Ovary (tissue), 3 donors: ENCODE data around the gene ABHD12B.

Experiments
- EP300 ChIP-seq: sonication (generic); formaldehyde crosslinking; IDR thresholded peaks from one replicate; pipeline ENCODE4 v1.6.1; 2017; ENCODE audit warnings: antibody characterized with exemption
- POLR2A ChIP-seq: fragments of 450-650 bp; IDR thresholded peaks from one replicate; pipeline ENCODE4 v1.6.1; 2017; ENCODE audit warnings: antibody characterized with exemption, mild to moderate bottlenecking, moderate library complexity
- TF ChIP-seq, protein P1 (sequence below), 3 donors: fragments of 450-650 bp in 2 of 3; fragments of 200-600 bp in 1 of 3; IDR thresholded peaks; one replicate each; pipeline versions ENCODE4 v1.5.1 to v1.8.0; 2016 to 2022; ENCODE audit warnings: antibody characterized with exemption in 3 of 3, mild to moderate bottlenecking in 1 of 3
- donor health status: DM: no; HTN: no; CAD: no.

DNA sequence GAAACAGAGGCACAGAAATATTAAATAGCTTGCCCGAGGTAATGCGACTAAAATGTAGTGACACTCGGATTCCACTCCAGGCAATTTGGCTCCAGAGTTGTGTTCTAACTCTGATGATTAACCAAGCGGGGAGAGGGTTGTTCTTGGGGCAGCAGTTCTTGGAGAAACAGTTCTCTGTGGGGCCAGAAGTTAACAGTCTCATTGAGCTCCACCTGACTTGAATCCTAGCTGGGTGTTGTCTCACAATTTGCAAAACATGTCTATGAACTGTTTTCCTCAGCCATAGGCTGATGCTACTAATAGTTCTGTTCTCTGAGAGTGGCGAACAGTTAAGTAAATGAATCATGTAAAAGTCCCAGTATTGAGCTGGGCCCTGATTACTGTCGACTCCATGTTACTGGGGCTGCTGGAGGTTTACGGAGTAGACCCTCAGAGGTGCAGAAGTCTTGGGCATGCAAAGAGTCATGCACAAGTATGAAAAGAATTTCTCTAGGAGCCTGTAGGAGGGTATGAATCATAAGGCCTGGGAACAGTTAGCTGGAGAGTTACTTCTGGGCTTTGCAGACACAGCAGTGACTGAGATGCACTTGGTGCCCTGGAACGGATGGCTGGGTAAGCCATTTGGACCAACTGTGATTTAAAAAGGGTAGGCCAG, 25.5 kb upstream of the ABHD12B start:
- TF ChIP-seq, protein P1, sequence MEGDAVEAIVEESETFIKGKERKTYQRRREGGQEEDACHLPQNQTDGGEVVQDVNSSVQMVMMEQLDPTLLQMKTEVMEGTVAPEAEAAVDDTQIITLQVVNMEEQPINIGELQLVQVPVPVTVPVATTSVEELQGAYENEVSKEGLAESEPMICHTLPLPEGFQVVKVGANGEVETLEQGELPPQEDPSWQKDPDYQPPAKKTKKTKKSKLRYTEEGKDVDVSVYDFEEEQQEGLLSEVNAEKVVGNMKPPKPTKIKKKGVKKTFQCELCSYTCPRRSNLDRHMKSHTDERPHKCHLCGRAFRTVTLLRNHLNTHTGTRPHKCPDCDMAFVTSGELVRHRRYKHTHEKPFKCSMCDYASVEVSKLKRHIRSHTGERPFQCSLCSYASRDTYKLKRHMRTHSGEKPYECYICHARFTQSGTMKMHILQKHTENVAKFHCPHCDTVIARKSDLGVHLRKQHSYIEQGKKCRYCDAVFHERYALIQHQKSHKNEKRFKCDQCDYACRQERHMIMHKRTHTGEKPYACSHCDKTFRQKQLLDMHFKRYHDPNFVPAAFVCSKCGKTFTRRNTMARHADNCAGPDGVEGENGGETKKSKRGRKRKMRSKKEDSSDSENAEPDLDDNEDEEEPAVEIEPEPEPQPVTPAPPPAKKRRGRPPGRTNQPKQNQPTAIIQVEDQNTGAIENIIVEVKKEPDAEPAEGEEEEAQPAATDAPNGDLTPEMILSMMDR (IDR thresholded peaks at IDR 0.05): no peak
- TF ChIP-seq EP300: no peak
- no peak for TF ChIP-seq POLR2A
